ENCODE results near the gene PRKAR1A.
"Not testable (repeated sequence)": the region's sequence is repeated elsewhere in the genome, so short reads cannot be mapped to it uniquely, and the experiment has no call there.

PRKAR1A gene

GRCh38 chr17:68581863-68582645 lies 69.8 kb downstream of the PRKAR1A start:
- DNase-seq = no peak

GRCh38 chr17:68582867-68583266 lies 70.6 kb downstream of the PRKAR1A start:
- not testable (repeated sequence) for DNase-seq

- no peak for DNase-seq
Observed at GRCh38 chr17:68584581-68585303, 72.5 kb downstream of the PRKAR1A start.

GRCh38 chr17:68585643-68586042 lies 73.4 kb downstream of the PRKAR1A start:
- no peak for DNase-seq

- no peak for DNase-seq
Observed at GRCh38 chr17:68587026-68587425, 74.8 kb downstream of the PRKAR1A start.

- no peak for DNase-seq
Observed at GRCh38 chr17:68587847-68588246, 75.6 kb downstream of the PRKAR1A start.

- no peak for DNase-seq
Observed at GRCh38 chr17:68588362-68588761, 76.1 kb downstream of the PRKAR1A start.

- no peak for DNase-seq
Observed at GRCh38 chr17:68589086-68589485, 76.9 kb downstream of the PRKAR1A start.

GRCh38 chr17:68591583-68591982 lies 79.4 kb downstream of the PRKAR1A start:
- DNase-seq = no peak

- DNase-seq = no peak
Observed at GRCh38 chr17:68592009-68592408, 79.8 kb downstream of the PRKAR1A start.

- DNase-seq = no peak
Observed at GRCh38 chr17:68592682-68593641, 80.7 kb downstream of the PRKAR1A start.

GRCh38 chr17:68594552-68594951 lies 82.3 kb downstream of the PRKAR1A start:
- DNase-seq = no peak

- DNase-seq = no peak
Observed at GRCh38 chr17:68595496-68595895, 83.3 kb downstream of the PRKAR1A start.

GRCh38 chr17:68595986-68596385 lies 83.8 kb downstream of the PRKAR1A start:
- DNase-seq = no peak

GRCh38 chr17:68596411-68596945 lies 84.2 kb downstream of the PRKAR1A start:
- no peak for DNase-seq

GRCh38 chr17:68598074-68598473 lies 85.8 kb downstream of the PRKAR1A start:
- no peak for DNase-seq

GRCh38 chr17:68598545-68598961 lies 86.3 kb downstream of the PRKAR1A start:
- no peak for DNase-seq

GRCh38 chr17:68599091-68599490 lies 86.9 kb downstream of the PRKAR1A start:
- no peak for DNase-seq

- no peak for DNase-seq
Observed at GRCh38 chr17:68599552-68600066, 87.4 kb downstream of the PRKAR1A start.

GRCh38 chr17:68600067-68600930 lies 88.1 kb downstream of the PRKAR1A start:
- no peak for DNase-seq

Data from midbrain (tissue), 1 donor.